IMR-90 (cell line): ENCODE results near the gene TOGARAM2.

ENCODE experiments used
- CEBPB ChIP-seq: IDR thresholded peaks from 2 replicates; pipeline ENCODE4 v1.6.1; 2012; ENCODE audit warnings: low read depth, low read length, improper control_type of control experiment
- CTCF ChIP-seq: conservative IDR thresholded peaks from 2 replicates; pipeline ENCODE4 v1.5.1; 2012; ENCODE audit warnings: mild to moderate bottlenecking, low read depth, low read length, improper control_type of control experiment
- MAZ ChIP-seq: IDR thresholded peaks from 2 replicates; pipeline ENCODE4 v1.6.1; 2012; ENCODE audit warnings: low read depth, mild to moderate bottlenecking, low read length, improper control_type of control experiment, moderate library complexity, borderline replicate concordance
- POLR2A ChIP-seq: IDR thresholded peaks from 2 replicates; pipeline ENCODE4 v1.6.1; 2012; ENCODE audit warnings: mild to moderate bottlenecking, low read depth, low read length
- RCOR1 ChIP-seq: IDR thresholded peaks from 2 replicates; pipeline ENCODE4 v1.6.1; 2012; ENCODE audit warnings: mild to moderate bottlenecking, low read length, improper control_type of control experiment; ENCODE audit not compliant: insufficient replicate concordance
- RFX5 ChIP-seq: IDR thresholded peaks from 2 replicates; pipeline ENCODE4 v1.8.0; 2012; ENCODE audit warnings: low read depth, mild to moderate bottlenecking, low read length, moderate library complexity
- TF ChIP-seq, protein P1 (sequence below): fragments of 150-350 bp; IDR thresholded peaks from 2 replicates; pipeline ENCODE4 v1.6.1; 2017; ENCODE audit warnings: mild to moderate bottlenecking, antibody characterized with exemption, low read length, low read depth

DNA sequence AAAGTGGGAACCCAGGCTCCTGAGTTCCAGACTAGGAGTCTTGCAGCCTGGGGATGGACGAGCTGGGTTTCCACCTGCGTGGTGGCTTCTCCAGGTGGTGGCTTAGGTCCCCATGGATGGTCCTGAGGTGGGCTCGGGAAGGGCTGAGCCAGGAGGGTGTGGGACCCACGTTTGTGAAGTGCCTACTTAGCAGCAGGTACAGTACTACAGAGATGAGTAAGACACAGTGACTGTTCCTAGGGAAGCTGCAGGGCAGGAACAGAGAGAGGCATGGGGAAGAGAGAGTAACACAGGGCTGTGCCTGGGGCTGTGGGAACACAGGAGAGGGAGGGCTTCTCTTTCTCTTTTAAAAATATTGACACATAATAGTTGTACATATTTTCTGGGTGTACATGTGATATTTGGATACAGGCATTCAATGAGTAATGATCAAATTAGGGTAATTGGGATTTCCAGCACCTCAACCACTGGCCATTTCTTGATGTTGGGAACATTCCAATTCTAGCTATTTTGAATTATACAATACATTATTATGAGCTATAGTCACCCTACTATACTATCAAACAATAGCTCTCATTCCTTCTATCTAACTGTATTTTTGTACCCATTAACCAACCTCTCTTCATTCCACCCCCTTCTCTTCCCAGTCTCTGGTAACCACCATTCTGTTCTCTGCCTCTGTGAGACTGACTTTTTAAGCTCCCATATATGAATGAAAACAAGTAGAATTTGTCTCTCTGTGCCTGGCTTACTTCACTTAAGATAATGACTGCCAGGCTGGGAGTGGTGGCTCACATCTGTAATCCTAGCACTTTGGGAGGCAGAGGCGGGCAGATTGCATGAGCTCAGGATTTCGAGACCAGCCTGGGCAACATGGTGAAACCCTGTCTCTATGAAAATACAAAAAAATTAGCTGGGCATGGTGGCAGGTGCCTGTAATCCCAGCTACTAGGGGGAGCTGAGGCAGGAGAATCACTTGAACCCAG lies 15.0 kb downstream of the TOGARAM2 start:
- TF ChIP-seq POLR2A = no peak
- TF ChIP-seq CTCF = no peak
- no peak for TF ChIP-seq RFX5
- TF ChIP-seq, protein P1, sequence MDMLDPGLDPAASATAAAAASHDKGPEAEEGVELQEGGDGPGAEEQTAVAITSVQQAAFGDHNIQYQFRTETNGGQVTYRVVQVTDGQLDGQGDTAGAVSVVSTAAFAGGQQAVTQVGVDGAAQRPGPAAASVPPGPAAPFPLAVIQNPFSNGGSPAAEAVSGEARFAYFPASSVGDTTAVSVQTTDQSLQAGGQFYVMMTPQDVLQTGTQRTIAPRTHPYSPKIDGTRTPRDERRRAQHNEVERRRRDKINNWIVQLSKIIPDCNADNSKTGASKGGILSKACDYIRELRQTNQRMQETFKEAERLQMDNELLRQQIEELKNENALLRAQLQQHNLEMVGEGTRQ = no peak
- no peak for TF ChIP-seq CEBPB
- no peak for TF ChIP-seq MAZ
- TF ChIP-seq RCOR1 = no peak
